ENCODE data around the gene PRPF8. TPM values are rescaled to one million over a fixed set of nuclear protein-coding genes. Genes with fewer than 3 reads are reported as not detected.

PRPF8 gene
- total and polyA plus RNA-seq, 2 of the 13 experiments (the other 11 are each of a cell fraction or from before 2014, with no cell fraction given), result 112 to 179 TPM

DNA sequence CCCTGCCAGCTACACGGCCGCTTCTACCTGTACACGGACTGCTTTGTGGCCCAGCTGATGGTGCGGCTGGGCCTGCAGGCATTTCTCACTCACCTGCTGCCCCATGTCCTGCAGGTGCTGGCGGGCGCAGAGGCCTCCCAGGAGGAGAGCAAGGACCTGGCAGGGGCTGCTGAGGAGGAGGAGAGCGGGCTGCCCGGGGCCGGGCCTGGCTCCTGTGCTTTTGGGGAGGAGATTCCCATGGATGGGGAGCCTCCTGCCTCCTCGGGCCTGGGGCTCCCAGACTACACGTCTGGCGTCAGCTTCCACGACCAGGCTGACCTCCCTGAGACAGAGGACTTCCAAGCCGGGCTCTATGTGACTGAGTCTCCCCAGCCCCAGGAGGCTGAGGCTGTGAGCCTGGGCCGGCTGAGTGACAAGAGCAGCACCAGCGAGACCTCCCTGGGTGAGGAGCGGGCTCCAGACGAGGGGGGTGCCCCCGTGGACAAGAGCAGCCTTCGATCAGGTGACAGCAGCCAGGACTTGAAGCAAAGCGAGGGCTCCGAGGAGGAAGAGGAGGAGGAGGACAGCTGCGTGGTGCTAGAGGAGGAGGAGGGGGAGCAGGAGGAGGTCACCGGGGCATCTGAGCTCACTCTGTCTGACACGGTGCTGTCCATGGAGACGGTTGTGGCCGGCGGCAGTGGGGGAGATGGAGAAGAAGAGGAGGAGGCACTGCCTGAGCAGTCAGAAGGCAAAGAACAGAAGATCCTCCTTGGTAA, 43.4 kb upstream of the PRPF8 start (continued):
- TF ChIP-seq, protein P1, sequence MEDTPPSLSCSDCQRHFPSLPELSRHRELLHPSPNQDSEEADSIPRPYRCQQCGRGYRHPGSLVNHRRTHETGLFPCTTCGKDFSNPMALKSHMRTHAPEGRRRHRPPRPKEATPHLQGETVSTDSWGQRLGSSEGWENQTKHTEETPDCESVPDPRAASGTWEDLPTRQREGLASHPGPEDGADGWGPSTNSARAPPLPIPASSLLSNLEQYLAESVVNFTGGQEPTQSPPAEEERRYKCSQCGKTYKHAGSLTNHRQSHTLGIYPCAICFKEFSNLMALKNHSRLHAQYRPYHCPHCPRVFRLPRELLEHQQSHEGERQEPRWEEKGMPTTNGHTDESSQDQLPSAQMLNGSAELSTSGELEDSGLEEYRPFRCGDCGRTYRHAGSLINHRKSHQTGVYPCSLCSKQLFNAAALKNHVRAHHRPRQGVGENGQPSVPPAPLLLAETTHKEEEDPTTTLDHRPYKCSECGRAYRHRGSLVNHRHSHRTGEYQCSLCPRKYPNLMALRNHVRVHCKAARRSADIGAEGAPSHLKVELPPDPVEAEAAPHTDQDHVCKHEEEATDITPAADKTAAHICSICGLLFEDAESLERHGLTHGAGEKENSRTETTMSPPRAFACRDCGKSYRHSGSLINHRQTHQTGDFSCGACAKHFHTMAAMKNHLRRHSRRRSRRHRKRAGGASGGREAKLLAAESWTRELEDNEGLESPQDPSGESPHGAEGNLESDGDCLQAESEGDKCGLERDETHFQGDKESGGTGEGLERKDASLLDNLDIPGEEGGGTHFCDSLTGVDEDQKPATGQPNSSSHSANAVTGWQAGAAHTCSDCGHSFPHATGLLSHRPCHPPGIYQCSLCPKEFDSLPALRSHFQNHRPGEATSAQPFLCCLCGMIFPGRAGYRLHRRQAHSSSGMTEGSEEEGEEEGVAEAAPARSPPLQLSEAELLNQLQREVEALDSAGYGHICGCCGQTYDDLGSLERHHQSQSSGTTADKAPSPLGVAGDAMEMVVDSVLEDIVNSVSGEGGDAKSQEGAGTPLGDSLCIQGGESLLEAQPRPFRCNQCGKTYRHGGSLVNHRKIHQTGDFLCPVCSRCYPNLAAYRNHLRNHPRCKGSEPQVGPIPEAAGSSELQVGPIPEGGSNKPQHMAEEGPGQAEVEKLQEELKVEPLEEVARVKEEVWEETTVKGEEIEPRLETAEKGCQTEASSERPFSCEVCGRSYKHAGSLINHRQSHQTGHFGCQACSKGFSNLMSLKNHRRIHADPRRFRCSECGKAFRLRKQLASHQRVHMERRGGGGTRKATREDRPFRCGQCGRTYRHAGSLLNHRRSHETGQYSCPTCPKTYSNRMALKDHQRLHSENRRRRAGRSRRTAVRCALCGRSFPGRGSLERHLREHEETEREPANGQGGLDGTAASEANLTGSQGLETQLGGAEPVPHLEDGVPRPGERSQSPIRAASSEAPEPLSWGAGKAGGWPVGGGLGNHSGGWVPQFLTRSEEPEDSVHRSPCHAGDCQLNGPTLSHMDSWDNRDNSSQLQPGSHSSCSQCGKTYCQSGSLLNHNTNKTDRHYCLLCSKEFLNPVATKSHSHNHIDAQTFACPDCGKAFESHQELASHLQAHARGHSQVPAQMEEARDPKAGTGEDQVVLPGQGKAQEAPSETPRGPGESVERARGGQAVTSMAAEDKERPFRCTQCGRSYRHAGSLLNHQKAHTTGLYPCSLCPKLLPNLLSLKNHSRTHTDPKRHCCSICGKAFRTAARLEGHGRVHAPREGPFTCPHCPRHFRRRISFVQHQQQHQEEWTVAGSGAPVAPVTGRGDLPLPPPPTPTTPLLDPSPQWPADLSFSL (CRISPR knock-in tag; IDR thresholded peaks at IDR 0.05), result no peak
- no peak for TF ChIP-seq ZNF160 (CRISPR knock-in tag; IDR thresholded peaks at IDR 0.05)
- no peak for TF ChIP-seq ZMYM4 (CRISPR knock-in tag; IDR thresholded peaks at IDR 0.05)
- TF ChIP-seq REXO4 (CRISPR knock-in tag; IDR thresholded peaks at IDR 0.05; ENCODE audit: borderline replicate concordance), result no peak
- TF ChIP-seq SAP130 (CRISPR knock-in tag; IDR thresholded peaks at IDR 0.05; ENCODE audit: low read depth), result no peak
- TF ChIP-seq, protein P2, sequence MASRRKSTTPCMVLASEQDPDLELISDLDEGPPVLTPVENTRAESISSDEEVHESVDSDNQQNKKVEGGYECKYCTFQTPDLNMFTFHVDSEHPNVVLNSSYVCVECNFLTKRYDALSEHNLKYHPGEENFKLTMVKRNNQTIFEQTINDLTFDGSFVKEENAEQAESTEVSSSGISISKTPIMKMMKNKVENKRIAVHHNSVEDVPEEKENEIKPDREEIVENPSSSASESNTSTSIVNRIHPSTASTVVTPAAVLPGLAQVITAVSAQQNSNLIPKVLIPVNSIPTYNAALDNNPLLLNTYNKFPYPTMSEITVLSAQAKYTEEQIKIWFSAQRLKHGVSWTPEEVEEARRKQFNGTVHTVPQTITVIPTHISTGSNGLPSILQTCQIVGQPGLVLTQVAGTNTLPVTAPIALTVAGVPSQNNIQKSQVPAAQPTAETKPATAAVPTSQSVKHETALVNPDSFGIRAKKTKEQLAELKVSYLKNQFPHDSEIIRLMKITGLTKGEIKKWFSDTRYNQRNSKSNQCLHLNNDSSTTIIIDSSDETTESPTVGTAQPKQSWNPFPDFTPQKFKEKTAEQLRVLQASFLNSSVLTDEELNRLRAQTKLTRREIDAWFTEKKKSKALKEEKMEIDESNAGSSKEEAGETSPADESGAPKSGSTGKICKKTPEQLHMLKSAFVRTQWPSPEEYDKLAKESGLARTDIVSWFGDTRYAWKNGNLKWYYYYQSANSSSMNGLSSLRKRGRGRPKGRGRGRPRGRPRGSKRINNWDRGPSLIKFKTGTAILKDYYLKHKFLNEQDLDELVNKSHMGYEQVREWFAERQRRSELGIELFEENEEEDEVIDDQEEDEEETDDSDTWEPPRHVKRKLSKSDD (CRISPR knock-in tag; IDR thresholded peaks at IDR 0.05; ENCODE audit: low read depth), result no peak
- TF ChIP-seq SSRP1 (CRISPR knock-in tag; IDR thresholded peaks at IDR 0.05), result no peak
